H4 (cell line): Measurements from ENCODE around the gene NXPE4. TPM values are rescaled to one million over a fixed set of nuclear protein-coding genes. Genes with fewer than 3 reads are reported as not detected.
"Not testable (repeated sequence)": the region's sequence is repeated elsewhere in the genome, so short reads cannot be mapped to it uniquely, and the experiment has no call there.

ENCODE experiments used
- DNase-seq: peaks from one replicate; pipeline ENCODE4 v3.0.0-alpha.2; 2015; ENCODE audit warnings: low spot score
- total RNA-seq: library from RNA; depleted of rRNA; stranded (reverse); fragments of >200 nt; shearing (Covaris generic); gene quantifications from 2 replicates; pipeline ENCODE4 v1.2.3, GENCODE V29; 2014

The NXPE4 gene
- total RNA-seq, 1 experiment from 2014 or later, result not detected

- no peak for DNase-seq
Observed at GRCh38 chr11:114610984-114611944, 15.7 kb upstream of the NXPE4 start.

GRCh38 chr11:114610550-114610949, 15.0 kb upstream of the NXPE4 start:
- no peak for DNase-seq

GRCh38 chr11:114609429-114609828, 13.8 kb upstream of the NXPE4 start:
- DNase-seq, result no peak

- not testable (repeated sequence) for DNase-seq
Observed at GRCh38 chr11:114608605-114609004, 13.0 kb upstream of the NXPE4 start.

- DNase-seq, result no peak
Observed at GRCh38 chr11:114607753-114608459, 12.3 kb upstream of the NXPE4 start.

- not testable (repeated sequence) for DNase-seq
Observed at GRCh38 chr11:114606802-114607075, 11.2 kb upstream of the NXPE4 start.

- no peak for DNase-seq
Observed at GRCh38 chr11:114606003-114606801, 10.6 kb upstream of the NXPE4 start.

- no peak for DNase-seq
Observed at GRCh38 chr11:114605370-114605769, 9.8 kb upstream of the NXPE4 start.

GRCh38 chr11:114604886-114605285, 9.3 kb upstream of the NXPE4 start:
- DNase-seq, result no peak

GRCh38 chr11:114604179-114604813, 8.7 kb upstream of the NXPE4 start:
- no peak for DNase-seq

- not testable (repeated sequence) for DNase-seq
Observed at GRCh38 chr11:114603151-114603550, 7.6 kb upstream of the NXPE4 start.

GRCh38 chr11:114598461-114598860, 2.9 kb upstream of the NXPE4 start:
- no peak for DNase-seq

- no peak for DNase-seq
Observed at GRCh38 chr11:114596175-114596919, 761 bp upstream of the NXPE4 start.

- DNase-seq, result no peak
Observed at GRCh38 chr11:114594703-114595102, 883 bp downstream of the NXPE4 start.

- DNase-seq, result no peak
Observed at GRCh38 chr11:114587398-114587953, 8.1 kb downstream of the NXPE4 start.

GRCh38 chr11:114586797-114587196, 8.8 kb downstream of the NXPE4 start:
- DNase-seq, result no peak

- DNase-seq, result no peak
Observed at GRCh38 chr11:114571712-114572111, 23.9 kb downstream of the NXPE4 start.

GRCh38 chr11:114569801-114570200, 25.8 kb downstream of the NXPE4 start:
- DNase-seq, result no peak

GRCh38 chr11:114566276-114566675, 29.3 kb downstream of the NXPE4 start:
- DNase-seq, result no peak

GRCh38 chr11:114564831-114565230, 30.8 kb downstream of the NXPE4 start:
- no peak for DNase-seq

- DNase-seq, result no peak
Observed at GRCh38 chr11:114563077-114563476, 32.5 kb downstream of the NXPE4 start.
